ENCODE measurements around the gene ADGRL3. TPM values are rescaled to one million over a fixed set of nuclear protein-coding genes. Genes with fewer than 3 reads are reported as not detected.

Gene ADGRL3
- total and polyA plus RNA-seq, 2 donors (not counting 1 experiment from before 2014, with no cell fraction given) = under 0.01 to 0.05 TPM

- no peak overlapping the region for H3K9ac ChIP-seq (ENCODE audit: insufficient read depth, low read length)
- H2AFZ ChIP-seq (ENCODE audit: low read length) = no peak overlapping the region
- H3K27ac ChIP-seq (ENCODE audit: insufficient read depth, low read length) = no peak overlapping the region
- no peak overlapping the region for H3K4me3 ChIP-seq (replicated peaks in 1 of 4; ENCODE audit: control extremely low read depth in 1 of 4, insufficient read depth in 1 of 4, low read depth in 3 of 4, low read length in 4 of 4)
- DNase-seq (ENCODE audit: low read depth in 2 of 2) = peak in 1 of 2 donors; percentile 77
- no peaks in the 10 kb centered on the region for H4K20me1 ChIP-seq (ENCODE audit: control insufficient read depth, extremely low read depth, insufficient read depth, low read length)
- H3K27me3 ChIP-seq (ENCODE audit: control insufficient read depth, insufficient read depth, low read length) = no peaks in the 10 kb centered on the region
- no peak for TF ChIP-seq EZH2 (IDR thresholded peaks at IDR 0.05; ENCODE audit: low read length, missing control alignments)
- no peak for TF ChIP-seq CTCF (conservative IDR thresholded peaks at IDR 0.05 in 1 of 2, IDR thresholded peaks at IDR 0.05 in 1 of 2; ENCODE audit: low read depth in 1 of 2, low read length in 2 of 2)
- H3K79me2 ChIP-seq (ENCODE audit: control insufficient read depth, insufficient read depth, low read length) = no peaks in the 10 kb centered on the region
- H3K36me3 ChIP-seq (ENCODE audit: control insufficient read depth, insufficient read depth, low read length) = no peaks in the 10 kb centered on the region
- H3K4me1 ChIP-seq (ENCODE audit: control insufficient read depth, extremely low read depth, insufficient read depth, low read length) = no peaks in the 10 kb centered on the region
- H3K4me2 ChIP-seq (ENCODE audit: extremely low read depth, insufficient read depth, low read length) = no peak overlapping the region
- no peaks in the 10 kb centered on the region for H3K9me3 ChIP-seq (ENCODE audit: control insufficient read depth, insufficient read depth, low read depth, low read length)
Observed at GRCh38 chr4:61521451-61521850, 321.3 kb downstream of the ADGRL3 start.

- TF ChIP-seq CTCF (conservative IDR thresholded peaks at IDR 0.05 in 1 of 2, IDR thresholded peaks at IDR 0.05 in 1 of 2; ENCODE audit: low read depth in 1 of 2, low read length in 2 of 2) (no peak), EZH2 (IDR thresholded peaks at IDR 0.05; ENCODE audit: low read length, missing control alignments) (no peak)
- Histone ChIP-seq H3K4me2 (ENCODE audit: extremely low read depth, insufficient read depth, low read length) (no peak overlapping the region), H3K4me3 (replicated peaks in 1 of 4; ENCODE audit: control extremely low read depth in 1 of 4, insufficient read depth in 1 of 4, low read depth in 3 of 4, low read length in 4 of 4) (no peak overlapping the region), H3K27me3 (ENCODE audit: control insufficient read depth, insufficient read depth, low read length) (no peaks in the 10 kb centered on the region), H4K20me1 (ENCODE audit: control insufficient read depth, extremely low read depth, insufficient read depth, low read length) (no peaks in the 10 kb centered on the region), H3K27ac (ENCODE audit: insufficient read depth, low read length) (no peak overlapping the region), H3K9me3 (ENCODE audit: control insufficient read depth, insufficient read depth, low read depth, low read length) (no peaks in the 10 kb centered on the region), H2AFZ (ENCODE audit: low read length) (no peak overlapping the region), H3K4me1 (ENCODE audit: control insufficient read depth, extremely low read depth, insufficient read depth, low read length) (no peaks in the 10 kb centered on the region), H3K36me3 (ENCODE audit: control insufficient read depth, insufficient read depth, low read length) (no peaks in the 10 kb centered on the region), H3K9ac (ENCODE audit: insufficient read depth, low read length) (no peak overlapping the region), H3K79me2 (ENCODE audit: control insufficient read depth, insufficient read depth, low read length) (no peaks in the 10 kb centered on the region)
- no peak for DNase-seq (ENCODE audit: low read depth in 2 of 2)
Observed at GRCh38 chr4:61522312-61522711, 322.2 kb downstream of the ADGRL3 start.

DNA sequence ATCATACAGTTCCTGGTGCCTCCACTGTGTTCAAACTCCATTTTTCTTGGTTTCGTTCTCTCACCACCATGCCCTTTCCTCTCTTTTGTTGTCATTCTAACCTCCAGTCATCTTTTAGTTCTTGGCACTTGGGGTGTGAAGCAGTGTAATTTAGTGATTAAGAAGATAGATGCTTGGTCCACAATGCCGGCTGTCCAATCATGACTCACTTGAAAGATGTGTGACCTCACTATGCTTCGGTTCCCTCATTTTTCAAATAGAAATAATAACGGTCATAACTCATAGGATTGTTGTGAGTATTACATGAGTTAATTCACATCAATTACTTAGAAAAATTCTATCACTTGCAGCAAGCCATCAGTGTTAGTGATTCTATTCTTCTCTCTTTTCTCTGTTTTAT, 327.8 kb downstream of the ADGRL3 start:
- Histone ChIP-seq H3K27me3 (ENCODE audit: control insufficient read depth, insufficient read depth, low read length) (no peaks in the 10 kb centered on the region), H3K36me3 (ENCODE audit: control insufficient read depth, insufficient read depth, low read length) (no peaks in the 10 kb centered on the region), H2AFZ (ENCODE audit: low read length) (no peak overlapping the region), H3K4me2 (ENCODE audit: extremely low read depth, insufficient read depth, low read length) (no peak overlapping the region), H3K27ac (ENCODE audit: insufficient read depth, low read length) (no peak overlapping the region), H3K4me1 (ENCODE audit: control insufficient read depth, extremely low read depth, insufficient read depth, low read length) (no peaks in the 10 kb centered on the region), H3K9me3 (ENCODE audit: control insufficient read depth, insufficient read depth, low read depth, low read length) (no peaks in the 10 kb centered on the region), H3K4me3 (replicated peaks in 1 of 4; ENCODE audit: control extremely low read depth in 1 of 4, insufficient read depth in 1 of 4, low read depth in 3 of 4, low read length in 4 of 4) (no peak overlapping the region), H3K79me2 (ENCODE audit: control insufficient read depth, insufficient read depth, low read length) (no peaks in the 10 kb centered on the region), H4K20me1 (ENCODE audit: control insufficient read depth, extremely low read depth, insufficient read depth, low read length) (no peaks in the 10 kb centered on the region), H3K9ac (ENCODE audit: insufficient read depth, low read length) (no peak overlapping the region)
- TF ChIP-seq CTCF (conservative IDR thresholded peaks at IDR 0.05 in 1 of 2, IDR thresholded peaks at IDR 0.05 in 1 of 2; ENCODE audit: low read depth in 1 of 2, low read length in 2 of 2) (no peak), EZH2 (IDR thresholded peaks at IDR 0.05; ENCODE audit: low read length, missing control alignments) (no peak)
- DNase-seq (ENCODE audit: low read depth in 2 of 2) = peak; percentile 11 to 62
